HG03095 (cell line): ENCODE data around the gene EVA1A.

Experiments
- ATAC-seq: cut with Tn5 transposase; IDR thresholded peaks from one replicate; pipeline ENCODE4 v1.9.1; 2021; ENCODE audit warnings: moderate library complexity; ENCODE audit not compliant: unreplicated experiment

EVA1A gene

DNA sequence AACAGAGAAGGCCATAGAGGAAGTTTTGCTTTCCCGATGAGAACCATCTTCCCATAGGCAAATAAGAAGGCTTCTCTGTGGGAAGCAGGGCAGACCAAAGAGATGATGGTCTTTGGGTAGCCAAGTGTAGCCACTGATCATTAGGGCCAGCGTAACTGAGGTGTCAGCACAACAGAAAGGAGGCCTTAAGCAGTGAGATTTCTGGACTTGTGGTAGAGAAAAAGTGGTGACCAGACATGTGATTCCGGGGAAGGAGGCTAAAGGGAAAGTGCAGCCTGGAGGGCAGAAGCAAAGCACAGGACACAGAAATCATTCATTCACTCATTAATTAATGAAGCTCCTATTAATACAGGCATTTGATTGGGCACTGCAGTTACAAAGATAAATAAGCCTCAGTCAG lies 15.4 kb downstream of the EVA1A start:
- no peak for ATAC-seq

DNA sequence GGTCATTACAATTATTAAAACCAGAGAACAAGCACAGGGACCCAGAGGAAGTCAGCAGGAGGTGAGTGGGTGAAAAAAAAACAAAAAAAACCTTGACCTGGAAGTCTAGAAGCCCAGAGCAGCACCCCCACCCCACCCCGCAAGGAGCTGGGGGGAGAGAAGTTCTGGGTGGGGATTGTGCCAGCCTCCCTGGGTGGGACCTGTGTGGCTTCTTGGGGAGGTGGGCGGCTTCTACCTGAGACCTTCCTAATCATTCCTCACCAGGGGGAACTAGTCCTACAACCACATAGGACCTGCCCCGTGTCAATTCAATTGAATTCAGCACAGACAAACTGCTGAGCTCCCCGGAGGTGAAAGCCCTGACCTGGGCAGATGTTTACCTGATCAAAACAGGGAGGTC lies 17.3 kb downstream of the EVA1A start:
- ATAC-seq = no peak

GRCh38 chr2:75541430-75541829 lies 19.3 kb downstream of the EVA1A start:
- no peak for ATAC-seq

DNA sequence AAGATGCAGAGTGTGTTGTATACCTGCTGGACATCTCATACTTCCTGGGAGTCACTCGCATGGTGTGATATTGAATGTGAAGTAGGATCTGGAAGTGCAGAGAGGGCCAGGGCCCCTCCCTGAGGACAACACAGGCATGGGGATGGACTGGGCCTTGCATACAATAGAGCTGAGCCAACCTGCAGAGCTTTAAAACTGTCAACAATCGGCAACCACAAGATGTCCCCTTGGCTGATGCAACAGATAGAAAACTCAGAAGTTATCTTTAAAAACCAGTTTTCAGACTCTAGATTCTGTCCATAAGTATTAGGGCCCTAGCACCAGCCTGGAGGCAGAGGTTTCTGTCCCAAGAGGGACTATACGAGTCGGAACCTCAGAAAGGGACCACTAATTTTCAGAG lies 19.7 kb downstream of the EVA1A start:
- no peak for ATAC-seq

- no peak for ATAC-seq
Measured at GRCh38 chr2:75539955-75540716, 20.6 kb downstream of the EVA1A start.

- no peak for ATAC-seq
Measured at GRCh38 chr2:75538521-75539490, 21.9 kb downstream of the EVA1A start.

- no peak for ATAC-seq
Measured at GRCh38 chr2:75537658-75538057, 23.1 kb downstream of the EVA1A start.

DNA sequence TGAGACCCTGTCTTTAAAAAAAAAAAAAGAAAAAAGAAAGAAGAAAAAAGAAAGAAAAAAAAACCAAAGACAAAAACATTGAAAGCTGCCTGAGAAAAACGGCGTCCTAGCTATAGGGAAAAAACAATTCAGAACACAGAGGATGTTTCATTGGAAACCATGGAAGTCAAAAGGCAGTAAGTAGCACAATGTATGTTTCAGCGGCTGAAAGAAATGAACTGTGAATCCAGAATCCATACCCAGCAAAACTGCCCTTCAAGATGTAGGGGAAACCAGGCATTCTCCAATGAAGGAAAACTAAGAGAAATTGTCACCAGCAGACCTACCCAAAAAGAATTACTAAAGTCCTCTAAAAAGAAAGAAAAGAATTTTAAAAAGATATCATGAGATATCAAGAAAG lies 27.6 kb downstream of the EVA1A start:
- ATAC-seq = no peak

GRCh38 chr2:75532488-75532887 lies 28.3 kb downstream of the EVA1A start:
- no peak for ATAC-seq

- no peak for ATAC-seq
Measured at GRCh38 chr2:75528221-75528977, 32.3 kb downstream of the EVA1A start.

DNA sequence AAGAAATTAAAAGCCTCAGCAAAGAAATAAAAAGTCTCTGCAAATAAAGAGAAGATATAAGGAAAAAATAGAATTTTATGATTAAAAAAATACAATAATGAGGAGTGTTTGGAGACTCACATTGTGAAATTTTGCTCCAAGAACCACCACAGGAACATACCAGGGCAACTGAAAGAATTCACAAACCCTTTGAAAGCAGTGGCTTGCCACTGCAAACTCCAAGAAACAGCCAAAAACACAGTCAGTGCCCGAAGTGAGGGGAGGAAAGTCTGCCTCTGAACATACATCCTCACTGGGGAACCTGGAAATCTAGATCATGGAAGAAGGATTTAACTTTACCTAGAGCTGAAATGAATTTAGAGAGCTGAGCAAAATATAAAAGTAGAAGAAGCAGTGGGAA lies 33.1 kb downstream of the EVA1A start:
- ATAC-seq = no peak

DNA sequence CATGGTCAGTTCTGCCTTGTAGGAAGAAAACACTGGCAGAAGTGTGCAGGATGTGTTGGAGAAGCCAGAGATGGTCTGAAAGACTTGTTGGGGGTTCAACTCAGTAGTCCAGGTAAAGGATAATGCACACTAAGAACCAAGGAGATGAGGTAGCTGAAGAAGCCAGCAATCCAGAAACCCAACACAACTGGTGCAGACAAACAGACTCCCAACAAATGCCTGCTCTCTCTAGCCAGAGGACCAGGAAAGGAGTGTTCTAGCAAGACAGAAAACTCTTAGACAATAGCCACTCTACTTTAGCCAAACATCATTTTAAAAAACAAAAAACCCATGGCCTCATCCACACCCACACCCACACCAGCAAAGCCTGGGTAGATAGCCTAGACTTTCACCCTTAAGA lies 33.9 kb downstream of the EVA1A start:
- ATAC-seq = no peak

- no peak for ATAC-seq
Measured at GRCh38 chr2:75525434-75526310, 35.1 kb downstream of the EVA1A start.

- no peak for ATAC-seq
Measured at GRCh38 chr2:75524276-75524911, 36.3 kb downstream of the EVA1A start.

- peak; percentile 56 for ATAC-seq
Measured at GRCh38 chr2:75523313-75524275, 37.1 kb downstream of the EVA1A start.

DNA sequence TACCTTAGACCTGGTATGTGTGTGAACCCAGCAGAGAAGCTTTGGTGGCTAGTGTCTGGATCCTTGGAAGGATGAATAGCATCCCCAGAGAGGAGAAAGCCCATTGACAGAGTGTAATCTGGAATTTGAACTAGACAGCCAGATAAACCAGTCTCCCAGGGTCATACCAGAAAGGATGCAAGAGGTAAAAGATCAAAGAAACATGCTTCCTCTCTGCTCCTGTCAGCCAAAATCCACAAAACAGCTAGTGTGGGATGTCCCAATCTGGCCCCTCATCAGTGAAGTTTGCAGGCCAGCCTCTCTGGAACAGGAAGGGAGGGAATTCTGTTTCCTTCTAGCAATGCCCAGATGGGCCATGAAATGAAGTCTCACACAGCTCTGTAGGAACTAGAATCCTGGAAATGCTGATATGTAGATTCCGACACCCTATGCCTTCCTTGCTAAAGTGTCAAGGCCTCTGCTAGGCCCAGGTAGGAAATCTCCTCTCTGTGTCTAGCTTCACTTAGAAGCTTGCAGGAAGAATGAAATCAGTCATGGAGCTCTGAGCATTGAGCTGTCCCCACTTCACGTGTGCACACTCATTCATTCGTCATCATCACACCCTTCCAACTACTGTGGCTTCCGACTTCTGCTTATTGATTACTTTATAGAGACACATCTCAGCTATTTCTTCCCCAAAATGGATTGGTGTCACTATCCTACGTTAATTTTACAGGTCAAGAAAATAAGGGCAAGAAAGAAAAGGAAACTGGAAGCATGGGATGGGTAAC lies 38.0 kb downstream of the EVA1A start:
- ATAC-seq = no peak

- ATAC-seq = no peak
Measured at GRCh38 chr2:75521225-75521872, 39.4 kb downstream of the EVA1A start.
